ENCODE measurements around the gene SRP14. TPM values are rescaled to one million over a fixed set of nuclear protein-coding genes. Genes with fewer than 3 reads are reported as not detected.

Gene SRP14
- total RNA-seq, 1 donor from 2014 or later, result 153 TPM

Other genes starting within 250 kb of the SRP14 start
- 0.14 and 0.33 TPM in 2 replicates for gene GPR176, start 118.9 kb downstream of the SRP14 start, total RNA-seq
- gene EIF2AK4, start 105.1 kb downstream of the SRP14 start, total RNA-seq, result 49.1 and 51.5 TPM in 2 replicates
- 8.4 and 9.1 TPM in 2 replicates for gene BMF, start 69.7 kb upstream of the SRP14 start, total RNA-seq
- 69.3 and 73.1 TPM in 2 replicates for gene BUB1B, start 121.9 kb upstream of the SRP14 start, total RNA-seq
- 0.33 and 0.54 TPM in 2 replicates for gene PAK6, start 199.9 kb upstream of the SRP14 start, total RNA-seq
- gene ANKRD63, start 243.9 kb upstream of the SRP14 start, total RNA-seq, result not detected in 2 replicates